NCI-H2107 treated with DMSO at 0.1 percent for 48 hours (cell line): ENCODE results near the gene CYP24A1.

Source experiments
- DNase-seq: peaks from one replicate; lab custom pipeline; 2025; ENCODE audit not compliant: unreplicated experiment; lab: John Stamatoyannopoulos, UW

Gene CYP24A1

DNA sequence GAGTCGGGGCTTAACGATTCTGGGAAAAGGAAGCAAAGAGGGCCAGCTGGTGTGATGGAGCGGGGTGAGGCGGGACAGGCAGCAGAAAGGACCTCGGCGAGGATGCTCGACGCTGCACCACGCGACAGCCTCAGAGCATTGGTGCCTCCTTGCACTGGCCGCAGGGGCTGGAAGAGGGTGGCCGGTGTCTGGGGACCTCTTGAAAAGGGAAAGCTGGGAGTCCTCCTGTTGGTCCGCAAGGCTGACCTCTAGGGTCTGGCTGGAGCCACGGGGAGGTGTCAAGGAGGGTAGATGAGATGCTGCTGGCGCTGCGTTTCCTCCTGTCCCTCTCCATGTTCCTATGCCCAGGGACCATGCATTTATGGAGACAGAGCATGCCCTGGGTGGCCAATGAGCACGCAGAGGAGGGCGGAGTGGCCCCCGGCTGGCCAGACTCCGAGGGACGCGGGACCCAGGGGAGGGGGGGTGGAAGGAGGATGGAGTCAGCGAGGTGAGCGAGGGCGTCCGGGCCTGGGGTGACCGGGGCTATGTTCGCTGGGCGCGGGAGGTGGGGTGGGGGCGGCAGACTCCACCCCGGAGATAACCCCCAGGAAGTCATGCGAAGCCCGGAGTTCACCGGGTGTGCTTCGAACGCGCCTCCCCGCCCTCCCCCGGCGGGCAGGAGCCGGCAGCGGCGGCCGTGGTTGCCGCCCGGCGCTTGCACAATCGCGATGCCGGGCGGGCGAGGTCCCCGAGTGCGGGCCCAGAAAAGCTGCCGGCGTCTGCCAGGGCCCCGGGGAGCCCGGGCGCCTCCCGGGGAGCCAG, at the start of gene CYP24A1:
Gene CYP24A1 (minus strand): TSS at position 334 of the 804 bp plus-strand sequence. CDS start 407 bp downstream, outside the sequence.
- DNase-seq = no peak

DNA sequence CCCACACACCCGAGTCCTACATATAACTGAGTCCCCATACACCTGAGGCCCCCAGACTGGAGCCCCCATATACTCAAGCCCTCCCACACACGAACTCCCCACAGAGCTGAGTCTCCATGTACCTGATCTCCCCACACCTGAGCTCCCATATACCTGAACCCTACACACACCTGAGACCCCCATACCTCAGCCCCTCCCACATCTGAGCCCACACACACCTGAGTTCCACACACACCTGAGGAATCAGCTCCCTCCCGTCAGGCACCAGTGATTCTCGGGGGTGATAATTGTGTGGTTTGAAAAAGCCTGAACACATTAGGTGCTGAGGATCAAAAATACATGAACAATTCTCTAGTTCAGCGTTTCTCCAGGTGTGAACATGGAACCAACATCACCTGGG, 49.5 kb upstream of the CYP24A1 start:
- DNase-seq = no peak

DNA sequence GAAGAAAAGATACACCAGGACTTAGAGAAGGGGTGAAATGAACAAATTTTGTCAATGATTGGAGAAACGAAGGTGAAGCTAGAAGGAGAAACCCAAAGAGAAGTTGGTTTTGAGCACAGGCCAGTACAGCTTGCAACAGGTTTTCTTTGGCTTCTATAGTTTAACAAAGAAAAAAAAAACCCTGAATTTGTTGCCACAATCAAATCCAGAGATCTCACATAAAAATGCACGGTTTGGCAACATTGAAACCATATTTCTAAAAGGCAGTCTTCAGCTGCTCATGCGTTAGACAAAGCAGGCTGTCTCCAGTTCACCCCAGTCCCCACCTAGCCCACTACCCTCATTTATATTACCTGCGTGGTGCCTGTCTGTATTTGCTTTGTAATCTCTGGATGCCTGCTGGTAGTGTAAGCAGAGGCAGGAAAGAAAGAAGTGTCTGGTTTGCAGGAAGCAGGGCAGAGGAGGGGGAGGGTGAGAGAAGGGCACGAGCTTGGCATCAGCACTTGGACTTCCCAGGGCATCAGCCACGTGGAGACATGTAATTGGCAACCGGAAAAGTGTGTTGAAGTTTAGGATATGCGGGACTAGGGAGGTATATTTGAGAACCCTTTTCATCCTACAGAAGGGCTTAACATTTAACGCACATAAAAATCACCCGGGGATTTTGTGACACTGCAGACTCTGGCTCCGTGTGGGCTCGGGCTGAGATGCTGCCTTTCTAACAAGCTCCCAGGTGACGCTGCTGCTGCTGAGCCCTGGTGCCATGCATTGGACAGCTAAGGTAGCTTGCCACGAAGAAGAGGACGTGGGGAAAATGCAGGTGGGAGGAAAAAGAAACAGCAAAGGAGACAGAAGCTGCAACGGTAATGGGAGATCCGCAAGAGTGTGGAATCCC, 48.5 kb upstream of the CYP24A1 start:
- no peak for DNase-seq

DNA sequence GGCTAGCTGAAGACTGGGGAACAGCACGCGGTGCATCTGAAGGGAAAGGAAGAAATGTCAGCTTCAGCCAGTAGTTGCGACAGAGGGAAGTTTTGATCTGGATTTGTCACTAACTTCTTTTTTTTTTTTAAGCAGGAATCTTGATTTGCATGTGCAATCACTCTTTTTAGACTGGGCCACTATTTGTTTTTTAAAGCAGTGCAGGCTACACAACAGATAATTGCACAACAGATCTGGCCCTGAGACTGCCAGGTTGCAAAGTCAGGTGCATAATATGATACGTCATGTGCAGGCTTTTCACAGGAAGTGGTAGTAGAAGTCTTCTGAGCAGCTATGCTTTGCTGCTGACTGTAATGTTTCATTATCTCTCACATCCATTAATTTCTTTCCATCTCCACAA, 47.6 kb upstream of the CYP24A1 start:
- DNase-seq = no peak

DNA sequence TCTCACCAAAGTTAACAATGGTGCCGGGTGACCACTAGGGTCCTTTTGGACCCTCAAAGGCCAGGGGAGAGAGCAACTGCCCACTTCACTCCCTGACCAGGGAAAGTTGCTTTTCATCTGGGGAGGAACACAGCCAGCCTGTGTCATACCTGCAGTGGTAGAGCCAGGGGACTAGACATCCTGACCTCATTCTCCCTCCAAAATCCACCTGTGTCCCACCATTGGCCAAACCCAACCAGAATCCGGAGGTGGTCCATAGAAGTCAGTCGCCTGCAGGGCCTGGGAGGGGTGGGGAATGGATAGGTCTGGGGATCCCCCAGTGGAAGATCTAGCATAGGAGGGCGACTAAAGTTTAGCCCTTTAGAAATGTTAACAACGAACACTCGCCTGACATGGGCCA, 46.9 kb upstream of the CYP24A1 start:
- DNase-seq = no peak

DNA sequence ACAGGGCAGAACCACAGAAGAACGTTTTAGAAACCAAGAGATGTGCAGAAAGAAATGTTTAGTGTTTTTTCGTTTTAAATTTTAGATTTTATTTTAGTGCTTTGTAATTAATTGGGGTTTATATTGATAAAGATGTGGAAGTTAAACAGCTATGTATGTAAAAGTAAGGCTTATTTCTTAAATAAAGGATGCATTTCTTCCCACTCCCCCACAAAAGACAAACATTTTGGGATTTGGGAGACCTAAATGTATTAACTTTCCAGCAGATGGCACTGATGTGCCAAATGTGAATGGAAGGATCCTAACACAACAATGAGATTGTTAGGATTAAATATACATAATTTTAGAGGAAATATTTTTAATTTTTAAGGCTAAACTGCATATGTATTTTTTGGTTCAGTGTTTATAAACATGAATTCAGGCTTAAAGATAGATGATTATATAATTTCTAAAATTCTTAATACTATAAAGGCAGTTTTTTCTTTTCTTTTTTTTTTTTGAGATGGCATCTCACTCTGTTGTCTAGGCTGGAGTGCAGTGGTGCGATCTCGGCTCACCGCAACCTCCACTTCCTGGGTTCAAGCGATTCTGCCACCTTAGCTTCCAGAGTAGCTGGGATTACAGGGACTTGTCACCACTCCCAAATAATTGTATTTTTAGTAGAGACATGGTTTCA, 46.1 kb upstream of the CYP24A1 start:
- DNase-seq = no peak

DNA sequence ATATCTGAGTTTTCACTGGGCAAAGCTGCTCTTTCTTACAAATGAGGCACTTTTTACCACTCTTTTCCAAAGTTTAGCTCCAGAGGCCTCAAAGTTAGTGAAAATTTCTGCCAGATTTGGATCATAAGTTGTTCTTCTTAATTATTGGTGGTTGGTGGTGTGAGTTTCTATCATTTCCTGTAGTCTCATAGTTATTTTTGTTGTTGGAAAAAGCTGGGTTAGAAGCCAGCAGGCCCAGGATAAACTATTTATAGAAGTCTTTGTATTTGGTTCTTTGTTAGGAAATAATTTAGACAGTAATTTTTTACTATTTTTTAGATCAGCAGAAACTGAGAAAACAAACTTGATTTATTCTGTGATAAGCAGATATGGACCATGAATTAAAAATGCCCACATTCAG, 44.7 kb upstream of the CYP24A1 start:
- DNase-seq = no peak

DNA sequence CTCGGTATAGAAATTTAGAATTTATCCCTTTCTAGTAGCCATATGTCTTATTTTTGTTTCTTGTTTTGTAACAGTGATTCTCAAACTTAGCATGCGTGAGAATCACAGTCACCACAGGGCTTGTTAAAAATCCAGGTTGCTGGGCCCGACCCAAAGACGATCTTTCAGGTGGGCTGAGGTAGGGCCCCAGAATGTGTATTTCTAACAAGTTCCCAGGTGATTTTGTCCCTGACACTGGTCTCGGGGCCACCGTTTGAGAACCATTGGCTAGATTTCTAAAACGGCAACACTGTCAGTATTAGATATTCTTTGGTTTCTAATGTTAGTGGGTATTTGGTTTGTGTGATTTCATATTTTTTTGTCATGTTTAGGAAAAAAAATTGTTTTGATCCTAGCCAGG, 44.0 kb upstream of the CYP24A1 start:
- DNase-seq = no peak

DNA sequence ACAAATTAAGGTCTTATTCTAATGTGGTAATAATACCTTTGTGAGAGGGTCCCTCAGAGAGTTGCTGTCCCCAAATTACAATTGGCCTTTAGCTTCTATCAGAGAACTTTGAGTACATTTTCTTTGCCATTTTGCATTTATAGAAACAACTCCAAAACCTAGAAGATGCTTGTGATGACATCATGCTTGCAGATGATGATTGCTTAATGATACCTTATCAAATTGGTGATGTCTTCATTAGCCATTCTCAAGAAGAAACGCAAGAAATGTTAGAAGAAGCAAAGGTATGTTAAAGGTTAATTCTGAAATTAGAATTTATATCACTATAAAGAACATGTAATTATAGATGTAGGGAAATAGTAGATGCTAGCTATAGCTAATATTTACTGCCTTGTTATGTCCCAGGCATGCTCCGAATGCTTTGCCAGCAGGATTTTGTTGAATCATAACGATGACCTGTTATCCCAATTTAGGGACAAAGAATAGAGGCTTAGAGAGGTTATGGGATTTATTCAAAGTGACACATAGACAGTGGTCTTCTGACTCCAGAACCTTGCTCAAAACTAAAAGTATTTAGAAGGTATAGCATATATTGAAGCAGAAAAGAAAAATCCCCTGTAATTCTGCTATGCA, 41.5 kb upstream of the CYP24A1 start:
- no peak for DNase-seq

DNA sequence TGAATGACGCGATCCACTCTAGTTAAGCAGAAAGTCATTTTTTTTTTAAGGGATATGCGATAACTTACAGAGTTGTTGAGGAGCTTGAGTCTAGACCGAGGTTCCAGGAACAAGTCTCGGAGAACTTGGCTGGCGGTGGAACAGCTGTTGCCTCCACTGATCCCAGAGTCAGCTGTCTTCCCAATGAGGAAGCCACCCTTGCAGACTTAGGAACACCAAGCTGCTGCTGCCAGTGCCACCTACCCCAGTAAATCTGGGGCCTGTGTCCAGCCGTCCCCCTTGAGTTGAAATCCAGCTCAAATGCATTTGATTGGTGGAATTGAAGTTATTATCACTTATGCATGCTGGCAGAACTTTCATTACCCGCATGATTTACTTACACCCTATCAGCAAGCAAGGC, 40.8 kb upstream of the CYP24A1 start:
- DNase-seq = no peak

DNA sequence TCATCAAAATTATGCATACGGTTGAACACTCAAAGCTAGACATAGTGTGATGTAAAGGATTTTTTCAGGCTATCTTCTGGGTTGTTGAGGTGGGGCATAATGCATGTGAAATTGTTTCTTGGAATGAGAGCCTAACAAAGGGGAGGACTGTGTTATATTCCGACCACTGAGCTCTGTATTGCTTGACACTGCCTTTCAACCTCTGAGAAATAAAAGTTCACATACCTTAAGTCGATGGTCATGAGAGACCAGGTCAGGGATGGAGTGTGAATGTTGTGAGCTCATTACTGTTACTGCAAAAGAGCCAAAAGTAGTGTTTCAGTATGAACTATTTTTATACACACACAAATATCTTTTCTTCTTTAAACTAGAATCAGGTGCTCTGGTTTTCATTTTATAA, 39.1 kb upstream of the CYP24A1 start:
- DNase-seq = no peak

DNA sequence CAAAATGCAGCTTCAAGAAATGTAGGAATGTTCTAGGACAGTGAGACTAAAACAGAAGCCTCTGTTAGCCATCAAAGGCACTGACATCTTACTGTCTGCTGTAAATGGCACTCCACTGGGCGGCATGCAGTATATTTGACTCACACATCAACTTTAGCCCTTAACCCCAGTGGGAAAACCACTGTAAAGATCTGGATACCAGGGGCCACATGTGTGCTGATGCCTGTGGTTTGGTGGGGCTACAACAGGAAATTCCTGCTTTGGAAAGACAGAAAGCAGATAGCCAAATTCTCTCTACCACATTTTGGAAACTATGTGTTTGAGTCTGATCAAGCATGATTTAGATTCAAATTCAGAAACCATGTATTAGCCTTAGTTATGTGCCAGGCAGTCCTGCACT, 38.4 kb upstream of the CYP24A1 start:
- no peak for DNase-seq

DNA sequence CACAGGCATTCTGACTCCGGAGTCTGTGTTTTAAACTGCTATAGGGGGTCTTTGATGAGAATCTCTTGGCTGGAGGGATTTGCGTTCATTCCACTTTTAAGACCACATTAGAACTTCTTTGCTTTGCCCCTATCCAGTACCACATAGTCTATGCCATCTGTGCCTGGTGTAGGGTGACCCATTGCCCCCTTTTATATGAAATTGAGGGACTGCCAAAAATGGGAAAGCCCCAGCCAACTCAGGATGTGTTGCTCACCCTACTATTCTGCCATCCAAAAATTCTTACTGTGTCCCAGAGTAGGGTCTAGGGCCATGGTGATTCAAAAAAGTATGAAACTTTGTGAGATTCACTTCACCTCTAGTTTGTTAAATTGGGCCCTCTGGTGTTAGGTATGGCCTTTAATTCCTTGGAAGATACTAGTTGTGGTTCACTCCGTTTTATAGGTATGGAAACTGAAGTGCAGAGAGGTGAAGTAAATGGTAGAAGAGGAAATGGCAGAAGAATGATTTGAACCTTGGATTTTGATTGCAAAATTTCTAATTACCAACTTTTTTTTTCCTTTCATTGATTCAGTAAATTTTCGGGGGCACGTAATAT, 35.5 kb upstream of the CYP24A1 start:
- DNase-seq = no peak

DNA sequence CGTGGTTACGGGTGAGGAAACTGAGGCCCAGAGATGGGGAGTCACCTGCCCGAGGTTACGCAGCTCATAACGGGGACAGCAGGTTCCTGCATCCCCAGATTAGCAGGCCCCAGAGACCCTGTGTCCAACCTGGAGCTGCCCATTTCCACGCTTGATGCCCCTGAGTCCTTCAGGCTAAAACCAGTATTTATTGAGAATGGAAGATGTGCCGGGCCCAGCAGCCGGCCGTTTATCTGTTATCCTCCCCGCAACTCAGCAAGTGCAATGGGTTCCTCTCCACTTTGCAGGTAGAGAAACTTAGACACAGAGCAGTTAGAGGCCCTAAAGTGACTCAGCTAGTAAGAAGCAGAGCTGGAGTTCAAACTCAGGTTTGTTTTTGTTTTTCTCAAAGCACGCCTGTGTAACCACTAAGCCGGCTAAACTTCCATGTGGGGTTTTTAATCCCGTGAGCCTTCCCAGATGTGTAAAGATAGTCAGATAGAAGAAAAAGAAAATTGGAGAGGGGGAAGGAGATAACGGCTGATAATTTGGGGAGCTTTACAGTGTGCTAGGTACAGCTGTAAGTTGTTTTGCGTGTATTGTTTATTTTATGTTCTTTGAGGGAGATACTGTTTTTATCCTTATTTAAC, 34.9 kb upstream of the CYP24A1 start:
- DNase-seq = no peak

DNA sequence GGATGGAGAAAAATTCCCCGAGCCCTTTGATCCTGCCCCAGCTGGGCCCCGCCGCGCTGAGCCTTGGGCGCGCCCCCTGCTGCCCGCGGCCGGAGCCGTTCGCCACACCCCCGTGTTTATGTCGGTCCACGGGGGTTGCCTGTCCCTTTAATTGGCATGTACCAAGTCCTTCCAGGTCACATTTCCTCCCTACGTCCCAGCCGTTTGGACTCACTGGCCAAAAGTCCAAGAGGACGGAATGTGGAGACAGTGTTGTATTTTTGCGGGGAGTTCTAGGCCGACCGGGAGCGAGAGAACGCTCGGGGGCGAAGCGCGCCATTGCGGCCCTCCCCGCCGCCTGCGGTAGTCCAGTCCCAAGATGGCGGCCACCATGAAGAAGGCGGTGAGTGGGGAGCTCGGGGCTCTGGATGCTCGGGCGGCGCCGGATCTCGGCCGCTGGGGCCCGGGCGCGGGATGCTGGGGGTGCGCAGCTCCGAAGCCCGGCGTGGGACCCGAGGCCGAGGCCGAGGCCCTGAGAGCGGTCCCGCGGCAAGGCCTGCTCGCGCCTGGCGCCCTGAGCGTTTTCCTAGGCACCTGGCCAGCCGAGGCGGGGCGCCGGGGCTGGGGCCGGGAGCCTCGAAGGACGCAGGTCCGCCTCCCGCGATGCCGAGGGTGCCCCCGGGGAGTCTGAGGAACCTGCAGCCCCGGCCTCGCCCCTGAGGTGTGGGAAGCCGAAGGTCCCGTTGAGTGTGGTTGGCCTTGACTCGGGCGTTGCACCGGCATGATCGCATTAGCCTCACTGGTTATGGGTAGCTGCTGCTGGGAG, 34.2 kb upstream of the CYP24A1 start, which contains the start of gene PFDN4:
Gene PFDN4 (plus strand): TSS at position 345 of the 805 bp plus-strand sequence. CDS start 14 bp downstream, at position 359.
- peak; percentile 54 for DNase-seq

DNA sequence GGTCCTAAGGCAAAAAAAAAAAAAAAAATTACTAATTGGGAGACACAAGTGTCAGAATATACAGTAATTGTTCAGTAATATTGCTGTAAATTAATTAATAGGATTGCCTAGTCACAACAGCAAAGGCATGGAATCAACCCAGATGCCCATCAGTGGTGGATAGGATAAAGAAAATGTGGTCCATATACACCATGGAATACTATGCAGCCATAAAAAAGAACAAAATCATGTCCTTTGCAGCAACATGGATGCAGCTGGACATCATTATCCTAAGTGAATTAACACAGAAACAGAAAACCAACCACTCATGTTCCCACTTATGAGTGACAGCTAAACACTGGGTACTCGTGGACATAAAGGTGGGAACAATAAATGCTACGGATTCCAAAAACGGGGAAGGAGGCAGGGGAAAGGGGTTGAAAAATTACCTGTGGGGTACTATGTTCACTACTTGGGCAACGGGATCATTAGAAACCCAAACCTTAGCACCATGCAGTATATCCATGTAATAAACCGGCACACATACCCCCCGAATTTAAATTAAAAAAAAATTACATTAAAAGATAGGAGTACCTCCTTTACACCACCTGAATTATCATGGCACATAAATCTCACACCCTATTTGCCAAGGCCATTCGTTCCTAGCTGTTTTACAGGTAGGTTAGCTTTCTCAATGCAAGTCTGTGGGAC, 33.4 kb upstream of the CYP24A1 start:
- DNase-seq = no peak

DNA sequence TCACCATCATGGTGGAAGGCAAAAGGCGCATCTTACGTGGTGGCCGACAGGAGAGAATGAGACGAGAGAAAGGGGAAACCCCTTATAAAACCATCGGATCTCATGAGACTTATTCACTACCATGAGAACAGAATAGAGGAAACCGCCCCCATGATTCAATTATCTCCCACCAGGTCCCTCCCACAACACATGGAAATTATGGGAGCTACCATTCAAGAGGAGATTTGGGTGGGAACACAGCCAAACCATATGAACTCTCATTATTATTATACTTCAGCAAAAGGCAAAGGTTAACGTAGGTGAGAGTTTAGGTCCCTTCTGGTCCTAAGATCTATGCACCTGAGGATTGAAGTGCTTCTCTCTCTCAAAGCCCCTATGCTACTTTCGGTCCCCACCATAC, 31.7 kb upstream of the CYP24A1 start:
- DNase-seq = no peak

DNA sequence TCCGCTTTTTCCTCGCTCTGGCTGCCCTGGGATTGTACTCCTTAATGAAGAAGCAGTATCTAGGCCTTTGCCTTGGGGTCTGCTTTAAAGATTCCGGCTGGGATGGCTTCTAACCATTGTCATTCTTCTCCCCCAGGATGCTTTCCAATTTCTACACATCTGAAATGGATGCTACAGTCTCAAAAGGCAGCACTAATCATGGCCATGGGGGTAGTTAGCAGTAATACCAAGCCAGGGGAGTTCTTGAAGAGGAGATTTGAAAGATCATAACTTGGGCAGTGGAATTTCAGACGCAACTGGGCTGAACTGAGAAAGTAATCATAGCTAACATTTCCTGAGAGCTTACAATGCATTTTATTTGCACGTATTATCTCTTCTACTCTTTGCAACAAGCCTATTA, 30.7 kb upstream of the CYP24A1 start:
- DNase-seq = no peak

DNA sequence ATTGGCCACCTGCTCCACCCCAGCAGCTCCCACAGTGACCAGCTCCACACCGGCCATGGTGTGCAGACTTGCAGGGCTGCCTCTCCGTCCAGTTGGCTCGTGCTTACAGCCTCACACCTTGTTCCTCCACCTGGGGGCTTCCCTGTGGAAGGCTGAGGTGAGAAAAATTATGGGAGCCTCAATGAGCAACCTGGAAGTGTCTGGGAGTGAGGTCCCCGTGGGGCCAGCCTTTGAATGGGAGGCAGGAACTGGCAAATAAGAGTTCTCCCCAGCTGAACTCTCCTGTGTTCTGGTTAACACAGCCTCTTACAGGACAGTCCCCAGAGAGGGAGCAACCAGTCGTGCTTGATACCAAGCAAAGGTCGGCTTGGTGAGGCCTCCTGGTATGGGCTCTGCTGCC, 30.3 kb upstream of the CYP24A1 start:
- DNase-seq = no peak
